ENCODE measurements around the gene PYCARD.

DNA sequence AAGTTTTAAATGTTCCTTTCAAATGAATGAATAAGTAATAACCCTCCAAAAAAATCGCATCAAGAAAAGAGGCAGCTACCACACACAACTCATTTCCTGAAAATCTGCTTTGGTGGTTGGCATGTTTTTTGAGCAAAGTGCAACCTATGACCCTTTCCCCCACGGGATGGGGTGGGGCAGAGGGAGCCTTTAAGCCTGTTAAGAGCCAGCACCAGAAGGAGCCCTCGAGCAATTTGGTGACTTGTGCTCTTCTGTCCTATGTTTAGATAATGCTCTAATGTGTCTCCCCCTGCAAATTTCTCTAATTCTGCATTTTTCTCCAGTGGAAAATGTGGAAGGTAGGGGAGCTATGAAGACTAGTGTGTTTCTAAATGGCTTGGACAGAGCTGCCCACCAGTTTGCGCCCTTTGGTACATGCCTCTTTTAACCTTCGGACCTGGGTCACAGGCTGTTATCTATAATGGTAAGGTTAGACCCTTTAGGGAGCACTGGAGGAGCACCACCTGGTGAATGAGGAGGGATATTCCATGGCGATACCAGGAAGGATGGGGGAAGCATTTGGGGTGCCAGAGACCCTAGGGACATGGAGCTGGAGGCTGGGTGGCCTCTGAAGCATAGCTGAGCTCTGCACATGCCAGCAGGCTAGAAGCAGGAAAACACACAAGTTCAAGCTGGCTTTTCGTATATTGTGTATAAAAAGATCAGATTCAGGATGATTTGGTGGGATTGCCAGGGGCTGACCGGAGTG is 1.6 kb downstream of the PYCARD start:
- TF ChIP-seq EZH2 (IDR thresholded peaks at IDR 0.05; ENCODE audit: low read length, unreplicated experiment) = no peak
- TF ChIP-seq, protein P1, sequence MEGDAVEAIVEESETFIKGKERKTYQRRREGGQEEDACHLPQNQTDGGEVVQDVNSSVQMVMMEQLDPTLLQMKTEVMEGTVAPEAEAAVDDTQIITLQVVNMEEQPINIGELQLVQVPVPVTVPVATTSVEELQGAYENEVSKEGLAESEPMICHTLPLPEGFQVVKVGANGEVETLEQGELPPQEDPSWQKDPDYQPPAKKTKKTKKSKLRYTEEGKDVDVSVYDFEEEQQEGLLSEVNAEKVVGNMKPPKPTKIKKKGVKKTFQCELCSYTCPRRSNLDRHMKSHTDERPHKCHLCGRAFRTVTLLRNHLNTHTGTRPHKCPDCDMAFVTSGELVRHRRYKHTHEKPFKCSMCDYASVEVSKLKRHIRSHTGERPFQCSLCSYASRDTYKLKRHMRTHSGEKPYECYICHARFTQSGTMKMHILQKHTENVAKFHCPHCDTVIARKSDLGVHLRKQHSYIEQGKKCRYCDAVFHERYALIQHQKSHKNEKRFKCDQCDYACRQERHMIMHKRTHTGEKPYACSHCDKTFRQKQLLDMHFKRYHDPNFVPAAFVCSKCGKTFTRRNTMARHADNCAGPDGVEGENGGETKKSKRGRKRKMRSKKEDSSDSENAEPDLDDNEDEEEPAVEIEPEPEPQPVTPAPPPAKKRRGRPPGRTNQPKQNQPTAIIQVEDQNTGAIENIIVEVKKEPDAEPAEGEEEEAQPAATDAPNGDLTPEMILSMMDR (conservative IDR thresholded peaks at IDR 0.05; ENCODE audit: low read depth, low read length) = no peak
